ENCODE measurements around the gene XKR8.
A peak's percentile ranks its signal among the peaks of the same experiment; 100 is the strongest.

Gene XKR8

DNA sequence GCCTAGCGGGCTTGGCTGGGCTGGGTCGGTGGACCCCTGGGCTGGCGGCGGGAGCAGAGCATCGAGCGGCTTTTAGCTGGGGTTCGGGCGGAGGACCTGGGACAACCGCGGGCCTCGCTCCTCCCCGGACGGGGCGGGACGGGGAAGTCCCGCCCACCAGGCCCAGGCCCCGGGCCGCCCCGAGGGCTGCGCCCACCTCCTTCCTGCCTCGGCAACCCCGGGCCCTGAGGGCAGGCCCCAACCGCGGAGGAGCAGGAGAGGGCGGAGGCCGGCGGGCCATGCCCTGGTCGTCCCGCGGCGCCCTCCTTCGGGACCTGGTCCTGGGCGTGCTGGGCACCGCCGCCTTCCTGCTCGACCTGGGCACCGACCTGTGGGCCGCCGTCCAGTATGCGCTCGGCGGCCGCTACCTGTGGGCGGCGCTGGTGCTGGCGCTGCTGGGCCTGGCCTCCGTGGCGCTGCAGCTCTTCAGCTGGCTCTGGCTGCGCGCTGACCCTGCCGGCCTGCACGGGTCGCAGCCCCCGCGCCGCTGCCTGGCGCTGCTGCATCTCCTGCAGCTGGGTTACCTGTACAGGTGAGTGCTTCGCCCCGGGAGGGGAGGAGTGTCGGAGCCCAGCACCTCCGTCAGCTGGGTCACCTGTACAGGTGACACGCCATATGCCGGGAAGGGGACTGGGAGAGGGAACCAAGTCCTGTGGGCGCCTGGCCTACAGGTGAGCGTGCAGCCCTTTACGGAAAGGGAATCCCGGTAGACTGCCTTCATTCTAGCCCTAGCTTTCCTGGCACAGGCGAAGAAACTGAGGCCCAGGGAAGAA lies at the start of gene XKR8:
Gene XKR8 (plus strand): TSS at position 182 of the 812 bp plus-strand sequence. CDS start 97 bp downstream, at position 279.
- Histone ChIP-seq H3K27me3 (no peaks in the 10 kb centered on the region), H3K9ac (peak within 1 kb of the TSS; percentile 85), H3K27ac (peak within 1 kb of the TSS; percentile 84), H3K9me3 (no peaks in the 10 kb centered on the region), H3K4me2 (peak within 1 kb of the TSS; percentile 100), H3K4me1 (peaks cover 33% of the 10 kb centered on the region), H3K36me3 (peaks cover 20% of the 10 kb centered on the region), H4K20me1 (peaks cover 22% of the 10 kb centered on the region; the same call in 1 of the 2 replicates), H3K4me3 (peak within 1 kb of the TSS; percentile 78)
- no peak for TF ChIP-seq Cebpa-rat (IDR thresholded peaks at IDR 0.05)

- Histone ChIP-seq H3K4me3 (no peak overlapping the region), H3K4me1 (peaks cover 12% of the 10 kb centered on the region), H3K9me3 (peaks cover 11% of the 10 kb centered on the region), H3K9ac (no peak overlapping the region), H3K27me3 (no peaks in the 10 kb centered on the region), H4K20me1 (no peaks in the 10 kb centered on the region), H3K27ac (no peak overlapping the region), H3K36me3 (peaks cover 55% of the 10 kb centered on the region), H3K4me2 (no peak overlapping the region)
- no peak for TF ChIP-seq Cebpa-rat (IDR thresholded peaks at IDR 0.05)
These were observed 47.3 kb upstream of the XKR8 start for GRCh38 chr1:27912429-27912828.

- no peak for TF ChIP-seq Cebpa-rat (IDR thresholded peaks at IDR 0.05)
- Histone ChIP-seq H3K9ac (no peak overlapping the region), H3K4me1 (peaks cover 12% of the 10 kb centered on the region), H3K9me3 (peaks cover 11% of the 10 kb centered on the region), H3K4me2 (peak overlapping the region; percentile 38; the same call in 1 of the 2 replicates), H3K27ac (peak overlapping the region; percentile 57; the same call in 1 of the 2 replicates), H3K36me3 (peaks cover 28% of the 10 kb centered on the region), H3K4me3 (peak overlapping the region; percentile 84), H4K20me1 (no peaks in the 10 kb centered on the region), H3K27me3 (no peaks in the 10 kb centered on the region)
These were observed 44.6 kb upstream of the XKR8 start for GRCh38 chr1:27915082-27915575.

- no peak overlapping the region for H3K4me3 ChIP-seq
- no peak overlapping the region for H3K27ac ChIP-seq
- no peaks in the 10 kb centered on the region for H4K20me1 ChIP-seq
- H3K9me3 ChIP-seq, result no peaks in the 10 kb centered on the region
- H3K9ac ChIP-seq, result no peak overlapping the region
- H3K27me3 ChIP-seq, result no peaks in the 10 kb centered on the region
- H3K4me2 ChIP-seq, result no peak overlapping the region
- no peaks in the 10 kb centered on the region for H3K36me3 ChIP-seq
- H3K4me1 ChIP-seq, result no peaks in the 10 kb centered on the region
- no peak for TF ChIP-seq Cebpa-rat (IDR thresholded peaks at IDR 0.05)
These were observed 37.5 kb upstream of the XKR8 start for GRCh38 chr1:27922272-27922671.

DNA sequence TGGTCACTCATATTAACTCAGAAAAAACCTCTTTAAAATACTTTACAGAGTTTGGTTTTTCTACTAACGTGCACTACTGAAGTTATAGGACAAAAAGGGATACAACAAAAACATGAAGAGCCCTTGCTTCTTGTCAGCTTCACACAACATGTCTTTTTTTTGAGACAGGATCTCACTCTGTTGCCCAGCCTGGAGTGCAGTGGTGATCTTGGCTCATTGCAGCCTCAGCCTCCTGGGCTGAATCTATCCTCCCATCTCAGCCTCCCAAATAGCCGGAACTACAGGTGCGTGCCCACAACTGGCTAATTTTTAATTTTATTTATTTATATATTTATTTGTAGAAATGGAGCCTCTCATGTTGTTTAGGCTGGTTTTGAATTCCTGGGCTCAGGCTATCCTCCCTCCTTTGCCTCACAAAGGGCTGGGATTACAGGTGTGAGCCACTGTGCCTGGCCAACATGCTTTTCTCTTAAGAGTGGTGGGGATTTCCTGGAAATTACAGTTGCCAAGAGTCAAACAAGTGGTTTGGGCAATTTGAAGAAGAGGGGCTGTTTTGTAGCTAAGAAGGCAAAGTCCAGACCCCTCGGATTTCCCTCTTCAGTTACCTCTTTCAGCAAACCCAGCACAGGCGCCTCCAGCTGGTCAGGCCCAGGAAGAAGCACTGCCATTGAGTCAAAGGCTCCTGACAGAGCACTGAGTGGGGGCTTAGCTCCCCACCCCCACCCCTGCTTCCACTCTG lies 31.4 kb upstream of the XKR8 start:
- H4K20me1 ChIP-seq, result no peaks in the 10 kb centered on the region
- H3K4me1 ChIP-seq, result no peaks in the 10 kb centered on the region
- no peak overlapping the region for H3K27ac ChIP-seq
- H3K27me3 ChIP-seq, result no peaks in the 10 kb centered on the region
- no peaks in the 10 kb centered on the region for H3K9me3 ChIP-seq
- no peak overlapping the region for H3K4me3 ChIP-seq
- H3K9ac ChIP-seq, result no peak overlapping the region
- TF ChIP-seq Cebpa-rat (IDR thresholded peaks at IDR 0.05), result no peak
- no peak overlapping the region for H3K4me2 ChIP-seq
- H3K36me3 ChIP-seq, result no peaks in the 10 kb centered on the region

- Histone ChIP-seq H3K27ac (no peak overlapping the region), H3K9ac (no peak overlapping the region), H3K36me3 (no peaks in the 10 kb centered on the region), H3K9me3 (no peaks in the 10 kb centered on the region), H3K27me3 (no peaks in the 10 kb centered on the region), H3K4me2 (no peak overlapping the region), H3K4me1 (peaks cover 8% of the 10 kb centered on the region), H4K20me1 (no peaks in the 10 kb centered on the region), H3K4me3 (no peak overlapping the region)
- no peak for TF ChIP-seq Cebpa-rat (IDR thresholded peaks at IDR 0.05)
These were observed 28.6 kb upstream of the XKR8 start for GRCh38 chr1:27931184-27931583.

- H3K36me3 ChIP-seq, result no peaks in the 10 kb centered on the region
- H3K4me1 ChIP-seq, result peaks cover 8% of the 10 kb centered on the region
- no peak overlapping the region for H3K9ac ChIP-seq
- no peaks in the 10 kb centered on the region for H4K20me1 ChIP-seq
- H3K4me3 ChIP-seq, result no peak overlapping the region
- H3K27ac ChIP-seq, result no peak overlapping the region
- no peak overlapping the region for H3K4me2 ChIP-seq
- H3K27me3 ChIP-seq, result no peaks in the 10 kb centered on the region
- no peak for TF ChIP-seq Cebpa-rat (IDR thresholded peaks at IDR 0.05)
- no peaks in the 10 kb centered on the region for H3K9me3 ChIP-seq
These were observed 28.0 kb upstream of the XKR8 start for GRCh38 chr1:27931759-27932158.

DNA sequence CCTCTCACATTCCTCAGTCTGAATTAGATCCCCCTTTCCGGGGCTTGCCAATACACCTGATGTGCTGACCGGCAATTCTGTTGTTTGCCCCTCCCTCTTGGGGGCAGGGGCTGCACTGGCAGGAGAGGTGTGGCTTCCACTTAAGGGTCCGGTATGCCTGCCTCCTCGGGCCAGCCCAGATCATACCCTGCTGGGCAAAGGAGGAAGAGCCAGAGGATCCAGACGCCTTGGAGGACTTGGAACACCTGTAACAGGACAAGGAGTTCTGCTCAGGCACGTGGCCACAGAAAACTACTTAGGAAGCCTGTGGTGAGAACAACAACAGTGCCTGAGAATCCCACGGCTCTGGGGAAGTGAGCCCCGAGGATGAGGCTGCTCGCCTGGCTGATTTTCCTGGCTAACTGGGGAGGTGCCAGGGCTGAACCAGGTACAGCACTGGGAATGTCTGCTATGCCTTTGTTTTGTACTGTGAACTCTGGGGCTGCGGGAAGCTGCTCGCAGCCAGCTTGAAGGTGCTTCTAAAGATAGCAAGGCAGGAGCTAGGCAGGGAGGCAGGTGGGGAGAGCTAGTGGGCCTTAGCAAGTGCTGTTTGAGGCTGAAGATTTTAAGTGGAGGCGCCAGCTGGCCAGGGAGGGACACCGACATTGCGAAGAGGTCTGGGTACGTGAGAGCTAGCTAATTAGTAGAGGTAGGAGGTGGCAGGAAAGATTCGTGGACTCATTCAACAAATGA lies 24.8 kb upstream of the XKR8 start, which contains the start of gene SMPDL3B:
Gene SMPDL3B (plus strand): TSS at position 183 of the 732 bp plus-strand sequence. CDS start 184 bp downstream, at position 367.
- Histone ChIP-seq H3K9me3 (no peaks in the 10 kb centered on the region), H3K4me3 (no peak within 1 kb of the TSS), H3K27me3 (no peaks in the 10 kb centered on the region), H3K4me1 (peaks cover 8% of the 10 kb centered on the region), H3K4me2 (peak within 1 kb of the TSS; percentile 59), H3K27ac (no peak within 1 kb of the TSS), H4K20me1 (no peaks in the 10 kb centered on the region), H3K36me3 (no peaks in the 10 kb centered on the region), H3K9ac (no peak within 1 kb of the TSS)
- no peak for TF ChIP-seq Cebpa-rat (IDR thresholded peaks at IDR 0.05)

DNA sequence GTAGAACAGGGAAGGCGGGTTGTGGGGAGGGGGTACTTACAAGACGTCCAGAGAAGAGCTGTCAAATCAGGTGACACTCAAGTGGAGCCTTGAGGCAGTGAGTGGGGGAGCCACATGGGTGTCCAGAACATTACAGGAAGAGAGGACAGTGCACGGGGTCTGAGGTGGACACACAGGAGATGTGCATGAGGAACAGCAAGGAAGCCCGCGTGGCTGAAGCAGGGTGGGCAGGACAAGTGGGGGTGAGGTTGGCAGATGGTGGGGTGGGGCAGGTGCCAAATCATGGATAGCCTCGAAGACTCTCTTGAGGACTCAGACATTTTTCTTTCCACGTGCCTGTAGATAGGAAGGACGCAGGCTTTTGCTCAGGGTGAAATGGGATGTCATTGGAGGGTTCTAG lies 24.1 kb upstream of the XKR8 start:
- Histone ChIP-seq H3K4me3 (no peak overlapping the region), H3K27ac (no peak overlapping the region), H3K36me3 (no peaks in the 10 kb centered on the region), H3K9me3 (no peaks in the 10 kb centered on the region), H3K4me2 (no peak overlapping the region), H4K20me1 (no peaks in the 10 kb centered on the region), H3K27me3 (no peaks in the 10 kb centered on the region), H3K9ac (no peak overlapping the region), H3K4me1 (peaks cover 8% of the 10 kb centered on the region)
- TF ChIP-seq Cebpa-rat (IDR thresholded peaks at IDR 0.05), result no peak

Measured in BLaER1 (cell line).